ENCODE results near the gene DYRK3. TPM values are rescaled to one million over a fixed set of nuclear protein-coding genes. Genes with fewer than 3 reads are reported as not detected.
A peak's percentile ranks its signal among the peaks of the same experiment; 100 is the strongest.

The DYRK3 gene
- total RNA-seq, 1 experiment from 2014 or later: 21.9 TPM

GRCh38 chr1:206661161-206661820, 26.0 kb downstream of the DYRK3 start:
- DNase-seq (ENCODE audit: low read depth): no peak

GRCh38 chr1:206662396-206663092, 27.2 kb downstream of the DYRK3 start:
- no peak for DNase-seq (ENCODE audit: low read depth)

GRCh38 chr1:206663362-206663761, 28.0 kb downstream of the DYRK3 start:
- no peak for DNase-seq (ENCODE audit: low read depth)

GRCh38 chr1:206663832-206664652, 28.7 kb downstream of the DYRK3 start:
- peak; percentile 53 for DNase-seq (ENCODE audit: low read depth)

GRCh38 chr1:206664740-206665139, 29.4 kb downstream of the DYRK3 start:
- DNase-seq (ENCODE audit: low read depth): no peak

GRCh38 chr1:206666031-206666561, 30.8 kb downstream of the DYRK3 start:
- DNase-seq (ENCODE audit: low read depth): no peak

GRCh38 chr1:206666954-206667665, 31.8 kb downstream of the DYRK3 start:
- no peak for DNase-seq (ENCODE audit: low read depth)

- DNase-seq (ENCODE audit: low read depth): no peak
These were observed 33.0 kb downstream of the DYRK3 start for GRCh38 chr1:206668351-206668750.

GRCh38 chr1:206668874-206669410, 33.6 kb downstream of the DYRK3 start:
- no peak for DNase-seq (ENCODE audit: low read depth)

- no peak for DNase-seq (ENCODE audit: low read depth)
These were observed 36.8 kb downstream of the DYRK3 start for GRCh38 chr1:206672011-206672688.

- DNase-seq (ENCODE audit: low read depth): no peak
These were observed 37.8 kb downstream of the DYRK3 start for GRCh38 chr1:206672844-206673758.

GRCh38 chr1:206674236-206674635, 38.9 kb downstream of the DYRK3 start:
- DNase-seq (ENCODE audit: low read depth): no peak

GRCh38 chr1:206674745-206675175, 39.4 kb downstream of the DYRK3 start:
- peak; percentile 98 for DNase-seq (ENCODE audit: low read depth)

GRCh38 chr1:206676499-206676898, 41.2 kb downstream of the DYRK3 start:
- no peak for DNase-seq (ENCODE audit: low read depth)

- DNase-seq (ENCODE audit: low read depth): no peak
These were observed 43.2 kb downstream of the DYRK3 start for GRCh38 chr1:206678490-206678889.

GRCh38 chr1:206679738-206680211, 44.4 kb downstream of the DYRK3 start:
- DNase-seq (ENCODE audit: low read depth): no peak

GRCh38 chr1:206680279-206680678, 44.9 kb downstream of the DYRK3 start:
- DNase-seq (ENCODE audit: low read depth): no peak

GRCh38 chr1:206681359-206681758, 46.0 kb downstream of the DYRK3 start:
- no peak for DNase-seq (ENCODE audit: low read depth)

- DNase-seq (ENCODE audit: low read depth): no peak
These were observed 46.8 kb downstream of the DYRK3 start for GRCh38 chr1:206682111-206682510.

GRCh38 chr1:206683313-206683712, 48.0 kb downstream of the DYRK3 start:
- DNase-seq (ENCODE audit: low read depth): no peak

Data from M059J (cell line).